Body of pancreas (tissue), 4 donors: ENCODE results near the gene GTPBP4. TPM values are rescaled to one million over a fixed set of nuclear protein-coding genes. Genes with fewer than 3 reads are reported as not detected.
A peak's percentile ranks its signal among the peaks of the same experiment; 100 is the strongest.

ENCODE experiments used
- ATAC-seq: fragments of 150-250 bp; one replicate; pipeline ENCODE4 v1.9.1; 2016
- DNase-seq, 4 donors: peaks; one replicate each; pipeline ENCODE4 v3.0.0-alpha.2; 2019
- H3K27ac ChIP-seq, 4 donors: fragments of 200-600 bp; sonication (generic); 1 replicate in 3 of 4; 2 replicates in 1 of 4; pipeline versions ENCODE4 v1.5.1 to v1.6.1; 2016 to 2019; ENCODE audit warnings: mild to moderate bottlenecking in 1 of 4, mixed read lengths in 1 of 4, moderate library complexity in 1 of 4
- H3K27me3 ChIP-seq, 2 donors: fragments of 200-600 bp; sonication (generic); one replicate each; pipeline ENCODE4 v1.6.0; 2016; ENCODE audit warnings: mild to moderate bottlenecking in 1 of 2
- H3K36me3 ChIP-seq, 2 donors: fragments of 200-600 bp; sonication (generic); replicated peaks in 1 of 2; 2 replicates each; pipeline ENCODE4 v1.5.1; 2016; ENCODE audit warnings: low read depth in 2 of 2; ENCODE audit not compliant: insufficient read depth in 1 of 2
- H3K4me1 ChIP-seq: fragments of 200-600 bp; sonication (generic); one replicate; pipeline ENCODE4 v1.6.0; 2016
- H3K4me3 ChIP-seq, 2 donors: fragments of 200-600 bp; sonication (generic); 1 replicate in 1 of 2; 2 replicates in 1 of 2; pipeline ENCODE4 v1.5.1; 2016 to 2019
- H3K9me3 ChIP-seq, 3 donors: fragments of 200-600 bp; sonication (generic); 1 replicate in 2 of 3; 2 replicates in 1 of 3; pipeline ENCODE4 v1.5.1; 2016
- POLR2A ChIP-seq, 3 donors: fragments of 450-650 bp; IDR thresholded peaks; one replicate each; pipeline ENCODE4 v1.6.1; 2016; ENCODE audit warnings: antibody characterized with exemption in 3 of 3, mild to moderate bottlenecking in 2 of 3
- WGBS, 2 donors: methylation state at CpG; one replicate each; pipeline ENCODE4 v1.1.5; 2017; 5-methylcytosine and 5-hydroxymethylcytosine counted together
- intact Hi-C: fragments of 100-400 bp; cut with DNase I; formaldehyde crosslinking; loops from one replicate; pipeline ENCODE4 v1.15.1; 2023
- total RNA-seq, 2 donors: library from RNA; depleted of rRNA; stranded (reverse); fragments of >200 nt; gene quantifications; one replicate each; pipeline ENCODE4 v1.1.0, GENCODE V29; 2016
- TF ChIP-seq, protein P1 (sequence below), 7 experiments: fragments of 450-650 bp in 4 of 7; fragments of 200-600 bp in 3 of 7; sonication (generic) in 3 of 7; IDR thresholded peaks; one replicate each; pipeline ENCODE4 v1.5.1; 2016 to 2019; ENCODE audit warnings: antibody characterized with exemption in 7 of 7

Gene GTPBP4
- total RNA-seq, 2 donors from 2014 or later: 8.3 to 20.4 TPM

GRCh38 chr10:964988-965417 lies 23.2 kb upstream of the GTPBP4 start:
- no peak overlapping the region for H3K27ac ChIP-seq
- WGBS, 2 donors: 89 to 93% methylated on average over 8 to 20 of the region's 20 CpGs
- TF ChIP-seq, protein P1, sequence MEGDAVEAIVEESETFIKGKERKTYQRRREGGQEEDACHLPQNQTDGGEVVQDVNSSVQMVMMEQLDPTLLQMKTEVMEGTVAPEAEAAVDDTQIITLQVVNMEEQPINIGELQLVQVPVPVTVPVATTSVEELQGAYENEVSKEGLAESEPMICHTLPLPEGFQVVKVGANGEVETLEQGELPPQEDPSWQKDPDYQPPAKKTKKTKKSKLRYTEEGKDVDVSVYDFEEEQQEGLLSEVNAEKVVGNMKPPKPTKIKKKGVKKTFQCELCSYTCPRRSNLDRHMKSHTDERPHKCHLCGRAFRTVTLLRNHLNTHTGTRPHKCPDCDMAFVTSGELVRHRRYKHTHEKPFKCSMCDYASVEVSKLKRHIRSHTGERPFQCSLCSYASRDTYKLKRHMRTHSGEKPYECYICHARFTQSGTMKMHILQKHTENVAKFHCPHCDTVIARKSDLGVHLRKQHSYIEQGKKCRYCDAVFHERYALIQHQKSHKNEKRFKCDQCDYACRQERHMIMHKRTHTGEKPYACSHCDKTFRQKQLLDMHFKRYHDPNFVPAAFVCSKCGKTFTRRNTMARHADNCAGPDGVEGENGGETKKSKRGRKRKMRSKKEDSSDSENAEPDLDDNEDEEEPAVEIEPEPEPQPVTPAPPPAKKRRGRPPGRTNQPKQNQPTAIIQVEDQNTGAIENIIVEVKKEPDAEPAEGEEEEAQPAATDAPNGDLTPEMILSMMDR (IDR thresholded peaks at IDR 0.05): no peak
- no peak for TF ChIP-seq POLR2A (IDR thresholded peaks at IDR 0.05)

GRCh38 chr10:966466-967235 lies 21.6 kb upstream of the GTPBP4 start:
- no peaks in the 10 kb centered on the region for H3K9me3 ChIP-seq
- no peak for ATAC-seq
- H3K36me3 ChIP-seq: no peaks in the 10 kb centered on the region
- H3K4me1 ChIP-seq: peaks cover 21% of the 10 kb centered on the region
- TF ChIP-seq, protein P1 (IDR thresholded peaks at IDR 0.05): no peak
- TF ChIP-seq POLR2A (IDR thresholded peaks at IDR 0.05): no peak
- intact Hi-C loops: no loop called here
- H3K27me3 ChIP-seq: no peaks in the 10 kb centered on the region
- no peak overlapping the region for H3K27ac ChIP-seq
- no peak for DNase-seq
- no peak overlapping the region for H3K4me3 ChIP-seq
- WGBS, 2 donors: 87 to 92% methylated on average over 14 to 20 of the region's 20 CpGs

More at GRCh38 chr10:964988-965417, 23.2 kb upstream of the GTPBP4 start:
- DNase-seq (no peak), ATAC-seq (no peak)
- Histone ChIP-seq H3K27me3 (no peaks in the 10 kb centered on the region), H3K9me3 (no peaks in the 10 kb centered on the region), H3K36me3 (no peaks in the 10 kb centered on the region), H3K4me1 (peaks cover 5% of the 10 kb centered on the region), H3K4me3 (no peak overlapping the region)
- intact Hi-C loops: no loop called here

- intact Hi-C loops: no loop called here
- H3K27me3 ChIP-seq: no peaks in the 10 kb centered on the region
- no peaks in the 10 kb centered on the region for H3K36me3 ChIP-seq
- ATAC-seq (no peak), DNase-seq (no peak)
- H3K4me1 ChIP-seq: peaks cover 21% of the 10 kb centered on the region
- H3K9me3 ChIP-seq: no peaks in the 10 kb centered on the region
- TF ChIP-seq, protein P1 (IDR thresholded peaks at IDR 0.05): no peak
- no peak for TF ChIP-seq POLR2A (IDR thresholded peaks at IDR 0.05)
- WGBS, 2 donors: 76 to 85% methylated on average over 17 of the region's 17 CpGs
- no peak overlapping the region for H3K27ac ChIP-seq
- H3K4me3 ChIP-seq: no peak overlapping the region
These were observed 19.6 kb upstream of the GTPBP4 start for GRCh38 chr10:968546-969199.

GRCh38 chr10:969473-970150 lies 18.6 kb upstream of the GTPBP4 start:
- H3K27me3 ChIP-seq: no peaks in the 10 kb centered on the region
- 64 to 74% methylated on average over 14 to 15 of the region's 15 CpGs for WGBS, 2 donors
- H3K27ac ChIP-seq: peak overlapping the region in 3 of 4 donors; percentile 61 to 78 (median 72)
- intact Hi-C loops: no loop called here
- no peaks in the 10 kb centered on the region for H3K36me3 ChIP-seq
- DNase-seq (no peak), ATAC-seq (no peak)
- no peak overlapping the region for H3K4me3 ChIP-seq
- H3K4me1 ChIP-seq: peaks cover 21% of the 10 kb centered on the region
- no peaks in the 10 kb centered on the region for H3K9me3 ChIP-seq
- TF ChIP-seq, protein P1 (IDR thresholded peaks at IDR 0.05): no peak
- no peak for TF ChIP-seq POLR2A (IDR thresholded peaks at IDR 0.05)
